Brain microvascular endothelial cell (primary cell): Measurements from ENCODE around the gene FAM227B.

ENCODE experiments used
- DNase-seq: peaks from one replicate; pipeline ENCODE4 v3.0.0-alpha.2; 2020
- H3K27ac ChIP-seq: fragments of 250-450 bp; sonication (Bioruptor Pico); 2 replicates; pipeline ENCODE4 v1.5.1; 2020; ENCODE audit warnings: mild to moderate bottlenecking, moderate library complexity
- H3K27me3 ChIP-seq: fragments of 250-450 bp; sonication (Bioruptor Pico); replicated peaks from 2 replicates; pipeline ENCODE4 v1.5.1; 2020; ENCODE audit warnings: mild to moderate bottlenecking
- H3K36me3 ChIP-seq: fragments of 250-450 bp; sonication (Bioruptor Pico); replicated peaks from 2 replicates; pipeline ENCODE4 v1.5.1; 2020; ENCODE audit warnings: mild to moderate bottlenecking
- H3K4me3 ChIP-seq: 2 replicates; pipeline ENCODE4 v1.5.1; 2011; ENCODE audit warnings: low read depth, mild to moderate bottlenecking, control low read depth, low read length, moderate library complexity
- in situ Hi-C: cut with HindIII; loops from 2 replicates; pipeline ENCODE4 v1.10.0; 2017; ENCODE audit warnings: low sequenced_read_pairs, low pct_ligation_motif_present
- TF ChIP-seq, protein P1 (sequence below): IDR thresholded peaks from 2 replicates; pipeline ENCODE4 v1.5.1; 2011; ENCODE audit warnings: low read depth, mild to moderate bottlenecking, moderate library complexity, low read length, control low read depth, inconsistent platforms; ENCODE audit errors: missing control alignments

Gene FAM227B

DNA sequence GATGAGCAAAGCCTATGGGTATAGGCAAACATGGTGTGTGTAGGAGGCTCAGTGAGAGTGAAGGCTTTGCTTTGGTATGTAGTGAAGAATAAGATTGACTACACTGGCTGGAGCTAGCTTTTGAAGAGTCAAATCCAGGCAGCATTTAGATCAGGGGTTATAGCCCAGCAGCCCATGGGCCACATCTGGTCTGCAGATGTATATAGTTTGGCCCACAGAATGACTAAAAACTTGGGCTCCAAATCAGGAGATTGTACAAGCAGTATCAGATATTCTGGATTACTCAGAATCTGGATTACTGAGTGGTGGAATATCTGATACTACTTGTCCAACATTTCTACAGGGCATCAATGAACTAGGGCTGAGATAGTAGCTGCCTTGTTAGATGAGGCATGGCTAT lies 290.5 kb downstream of the FAM227B start:
- TF ChIP-seq, protein P1, sequence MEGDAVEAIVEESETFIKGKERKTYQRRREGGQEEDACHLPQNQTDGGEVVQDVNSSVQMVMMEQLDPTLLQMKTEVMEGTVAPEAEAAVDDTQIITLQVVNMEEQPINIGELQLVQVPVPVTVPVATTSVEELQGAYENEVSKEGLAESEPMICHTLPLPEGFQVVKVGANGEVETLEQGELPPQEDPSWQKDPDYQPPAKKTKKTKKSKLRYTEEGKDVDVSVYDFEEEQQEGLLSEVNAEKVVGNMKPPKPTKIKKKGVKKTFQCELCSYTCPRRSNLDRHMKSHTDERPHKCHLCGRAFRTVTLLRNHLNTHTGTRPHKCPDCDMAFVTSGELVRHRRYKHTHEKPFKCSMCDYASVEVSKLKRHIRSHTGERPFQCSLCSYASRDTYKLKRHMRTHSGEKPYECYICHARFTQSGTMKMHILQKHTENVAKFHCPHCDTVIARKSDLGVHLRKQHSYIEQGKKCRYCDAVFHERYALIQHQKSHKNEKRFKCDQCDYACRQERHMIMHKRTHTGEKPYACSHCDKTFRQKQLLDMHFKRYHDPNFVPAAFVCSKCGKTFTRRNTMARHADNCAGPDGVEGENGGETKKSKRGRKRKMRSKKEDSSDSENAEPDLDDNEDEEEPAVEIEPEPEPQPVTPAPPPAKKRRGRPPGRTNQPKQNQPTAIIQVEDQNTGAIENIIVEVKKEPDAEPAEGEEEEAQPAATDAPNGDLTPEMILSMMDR: no peak
- DNase-seq: no peak
- H3K27ac ChIP-seq: no peak overlapping the region
- H3K4me3 ChIP-seq: no peak overlapping the region
- no peaks in the 10 kb centered on the region for H3K36me3 ChIP-seq
- in situ Hi-C loops: no loop called here
- H3K27me3 ChIP-seq: no peaks in the 10 kb centered on the region

DNA sequence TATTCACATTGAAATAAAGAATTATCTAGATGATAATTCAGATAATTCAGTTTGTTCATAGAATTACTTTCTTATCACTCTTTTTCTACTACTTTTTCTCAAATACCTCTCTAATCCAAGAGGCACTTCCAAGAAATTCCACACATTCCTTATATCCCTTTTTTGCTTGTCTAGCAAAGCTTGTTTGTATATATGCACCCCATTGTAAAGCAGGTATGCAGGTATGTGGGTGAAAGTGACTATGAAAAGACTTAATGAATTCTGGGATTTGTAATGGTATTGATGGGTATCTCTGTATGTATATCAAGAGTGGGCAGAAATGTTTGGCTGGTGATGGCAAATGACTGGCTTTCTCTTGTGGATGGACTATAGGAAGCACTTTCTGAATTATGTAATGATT lies 291.7 kb downstream of the FAM227B start:
- in situ Hi-C loops: no loop called here

DNA sequence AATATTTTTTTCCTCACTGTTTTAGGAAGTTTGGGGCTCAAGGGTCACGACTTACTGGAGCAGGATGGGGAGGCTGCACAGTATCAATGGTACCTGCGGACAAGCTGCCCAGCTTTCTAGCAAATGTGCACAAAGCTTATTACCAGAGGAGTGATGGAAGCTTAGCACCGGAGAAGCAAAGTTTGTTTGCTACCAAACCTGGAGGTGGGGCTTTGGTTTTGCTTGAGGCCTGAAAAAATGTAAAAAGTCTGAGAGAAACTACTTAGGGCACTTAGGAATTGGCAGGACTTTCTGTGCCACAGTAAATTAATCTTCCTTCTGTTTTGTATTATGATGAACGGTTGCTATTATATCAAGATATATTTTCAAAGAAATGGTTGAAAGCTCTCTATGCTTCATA lies 292.7 kb downstream of the FAM227B start:
- Histone ChIP-seq H3K4me3 (no peak overlapping the region), H3K27ac (no peak overlapping the region), H3K36me3 (no peaks in the 10 kb centered on the region), H3K27me3 (no peaks in the 10 kb centered on the region)
- TF ChIP-seq, protein P1: no peak
- in situ Hi-C loops: no loop called here
- no peak for DNase-seq

More for the DNA sequence above, 291.7 kb downstream of the FAM227B start:
- TF ChIP-seq, protein P1: no peak
- Histone ChIP-seq H3K4me3 (no peak overlapping the region), H3K27me3 (no peaks in the 10 kb centered on the region), H3K36me3 (no peaks in the 10 kb centered on the region), H3K27ac (no peak overlapping the region)
- DNase-seq: no peak

DNA sequence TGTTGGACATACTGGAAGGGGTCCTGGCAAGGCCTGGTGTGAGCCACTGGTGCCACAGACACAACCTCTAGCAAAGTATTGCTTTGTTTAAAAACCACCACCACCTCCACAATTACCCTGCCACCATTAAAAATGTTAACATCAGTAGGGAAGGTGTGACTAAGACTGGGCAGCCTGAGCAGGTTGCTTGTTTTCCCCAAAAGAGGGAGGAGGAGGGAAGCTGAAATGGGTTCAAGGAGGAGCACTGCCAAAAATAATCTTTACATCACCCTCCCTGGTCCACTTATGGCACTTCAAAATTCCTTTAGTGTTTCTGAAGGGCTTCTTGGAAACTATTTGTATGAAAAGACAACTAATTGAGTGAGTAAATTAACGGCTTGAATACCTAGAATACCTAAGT lies 297.4 kb downstream of the FAM227B start:
- in situ Hi-C loops: no loop called here
- no peak overlapping the region for H3K27ac ChIP-seq
- H3K27me3 ChIP-seq: no peaks in the 10 kb centered on the region
- H3K4me3 ChIP-seq: no peak overlapping the region
- TF ChIP-seq, protein P1: no peak
- peaks cover 10% of the 10 kb centered on the region for H3K36me3 ChIP-seq
- DNase-seq: no peak

DNA sequence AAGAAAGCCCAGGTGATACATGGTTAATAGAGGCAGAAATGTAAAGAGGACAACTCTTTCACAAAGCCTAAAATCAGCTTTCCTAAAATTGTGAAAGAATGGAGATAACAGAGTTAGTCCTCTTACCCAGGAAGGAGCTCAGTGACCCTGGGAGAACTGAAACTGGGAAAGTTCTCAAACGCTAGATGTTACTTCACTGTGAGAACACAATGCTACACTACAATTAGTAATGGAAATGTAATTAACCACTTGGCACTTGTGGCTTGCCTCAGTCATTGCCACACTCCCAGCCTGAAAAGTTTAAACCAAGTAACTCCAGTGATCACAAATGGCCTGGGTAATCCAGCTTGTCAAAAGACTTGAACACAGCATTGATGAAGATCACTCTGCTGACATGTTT lies 300.3 kb downstream of the FAM227B start:
- TF ChIP-seq, protein P1: no peak
- in situ Hi-C loops: no loop called here
- Histone ChIP-seq H3K4me3 (no peak overlapping the region), H3K27me3 (no peaks in the 10 kb centered on the region), H3K36me3 (peaks cover 10% of the 10 kb centered on the region), H3K27ac (no peak overlapping the region)
- DNase-seq: no peak

DNA sequence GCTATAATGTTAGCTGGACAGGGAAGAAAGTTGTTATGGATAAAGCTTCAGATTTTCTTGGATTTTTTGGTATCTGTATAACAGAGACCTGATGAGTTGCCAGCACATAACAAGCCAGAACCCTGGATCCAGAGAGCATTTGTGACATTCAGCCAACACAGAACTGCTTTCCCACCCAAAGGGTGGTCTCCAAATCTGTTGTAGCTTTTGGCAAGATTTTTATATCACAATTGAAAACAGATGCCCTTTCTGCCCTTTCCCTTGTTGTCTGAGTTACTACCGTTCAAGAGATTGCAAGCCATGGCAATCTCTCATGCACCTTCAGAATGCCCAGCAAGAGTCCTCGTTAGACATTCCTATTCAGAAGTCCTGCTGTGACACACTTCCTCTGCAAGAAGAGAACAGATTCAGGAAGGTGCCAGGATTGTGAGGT lies 305.2 kb downstream of the FAM227B start:
- peaks cover 10% of the 10 kb centered on the region for H3K36me3 ChIP-seq
- no peaks in the 10 kb centered on the region for H3K27me3 ChIP-seq
- TF ChIP-seq, protein P1: no peak
- peak; percentile 4 for DNase-seq
- H3K4me3 ChIP-seq: no peak overlapping the region
- in situ Hi-C loops: no loop called here
- no peak overlapping the region for H3K27ac ChIP-seq
